ENCODE data around the gene CCDC9B. TPM values are rescaled to one million over a fixed set of nuclear protein-coding genes. Genes with fewer than 3 reads are reported as not detected.

Gene CCDC9B
- polyA plus RNA-seq, 2 of the 4 experiments (the other 2 are of a cell fraction): 1.9 to 23.4 TPM

GRCh38 chr15:40365016-40365415 lies 24.3 kb upstream of the CCDC9B start:
- POLR2A ChIA-PET: no interaction called here
- 0 out of 3 replicates have a peak, but pooled peaks cover 7% of the 10 kb centered on the region for H3K4me1 ChIP-seq
- H3K4me3 ChIP-seq: no peak overlapping the region
- H3K27ac ChIP-seq: no peak overlapping the region
- CTCF ChIA-PET: interaction anchor here (0.7 to 9.5 kb wide), 10 partner anchors 11 to 82 kb away, joined by 3 to 135 read pairs (median 4); partner anchors contain the start of genes ANKRD63, CCDC9B and INAFM2
- DNase-seq (ENCODE audit: low read depth in 1 of 2, low spot score in 1 of 2) (no peak), ATAC-seq (no peak), FAIRE-seq (no peak)
- no CpG with 5 or more reads among the region's 5 CpGs for WGBS (ENCODE audit: missing lambda C conversion rate)
- H3K9me3 ChIP-seq: no peaks in the 10 kb centered on the region
- TF ChIP-seq ZNF302 (CRISPR knock-in tag; IDR thresholded peaks at IDR 0.05): no peak
- no peak for TF ChIP-seq ZSCAN20 (CRISPR knock-in tag; IDR thresholded peaks at IDR 0.05)
- H3K4me2 ChIP-seq: no peak overlapping the region

DNA sequence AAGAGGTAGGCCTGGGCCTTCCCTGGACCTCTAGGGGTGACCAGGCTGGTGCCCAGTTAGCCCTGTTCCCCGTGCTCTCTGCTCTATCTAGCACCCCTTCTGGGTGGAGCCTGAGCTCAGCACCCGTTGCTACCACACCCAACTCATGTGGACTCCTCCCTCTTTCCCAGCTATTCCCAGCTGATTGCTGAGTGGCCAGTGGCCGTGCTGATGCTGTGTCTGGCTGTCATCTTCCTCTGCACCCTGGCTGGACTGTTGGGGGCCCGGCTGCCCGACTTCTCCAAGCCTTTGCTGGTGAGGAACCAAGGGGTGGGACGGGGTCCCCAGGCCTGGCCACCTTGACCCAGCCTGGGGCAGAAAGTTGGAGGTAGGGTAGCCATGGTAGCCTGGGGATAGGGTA lies 23.5 kb upstream of the CCDC9B start:
- POLR2A ChIA-PET: no interaction called here
- Histone ChIP-seq H3K4me1 (0 out of 3 replicates have a peak, but pooled peaks cover 7% of the 10 kb centered on the region), H3K9me3 (no peaks in the 10 kb centered on the region), H3K27ac (no peak overlapping the region), H3K4me2 (no peak overlapping the region), H3K4me3 (no peak overlapping the region)
- CTCF ChIA-PET: interaction anchor here (0.7 to 9.5 kb wide), 7 partner anchors 12 to 81 kb away, joined by 3 to 135 read pairs (median 4); partner anchors contain the start of genes ANKRD63 and CCDC9B
- TF ChIP-seq MAZ (IDR thresholded peaks at IDR 0.05; ENCODE audit: borderline replicate concordance, low read depth, low read length) (no peak), MYC (IDR thresholded peaks at IDR 0.05; ENCODE audit: borderline replicate concordance, low read length) (no peak), SREBF2 (IDR thresholded peaks at IDR 0.05) (no peak), RNF2 (IDR thresholded peaks at IDR 0.05; ENCODE audit: borderline replicate concordance, low read depth) (no peak), SMC3 (IDR thresholded peaks at IDR 0.05) (no peak), EP300 (IDR thresholded peaks at IDR 0.05) (no peak), TFCP2L1 (CRISPR knock-in tag; IDR thresholded peaks at IDR 0.05) (no peak), EHF (CRISPR knock-in tag; IDR thresholded peaks at IDR 0.05) (no peak)
- ATAC-seq (no peak), DNase-seq (ENCODE audit: low read depth in 1 of 2, low spot score in 1 of 2) (no peak), FAIRE-seq (no peak)
- 20% methylated on average over 1 of the region's 6 CpGs for WGBS (ENCODE audit: missing lambda C conversion rate)

DNA sequence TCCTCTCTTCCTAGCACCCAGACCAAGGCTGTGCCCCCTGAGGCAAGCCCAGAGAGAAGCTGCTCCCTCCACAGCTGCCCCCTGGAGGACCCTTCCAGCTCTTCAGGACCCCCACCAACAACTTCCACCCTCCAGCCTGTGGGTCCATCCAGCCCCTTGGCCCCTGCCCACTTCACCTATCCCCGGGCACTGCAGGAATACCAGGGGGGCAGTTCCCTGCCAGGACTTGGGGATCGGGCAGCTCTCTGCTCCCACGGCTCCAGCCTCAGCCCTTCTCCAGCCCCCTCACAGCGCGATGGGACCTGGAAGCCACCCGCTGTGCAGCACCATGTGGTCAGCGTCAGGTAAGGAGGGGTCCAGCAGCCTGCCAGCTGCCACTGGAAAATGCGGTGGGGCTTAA lies 22.9 kb upstream of the CCDC9B start:
- Histone ChIP-seq H3K27ac (no peak overlapping the region), H3K4me2 (no peak overlapping the region), H3K4me1 (0 out of 3 replicates have a peak, but pooled peaks cover 7% of the 10 kb centered on the region), H3K4me3 (no peak overlapping the region), H3K9me3 (no peaks in the 10 kb centered on the region)
- ATAC-seq (no peak), FAIRE-seq (no peak), DNase-seq (ENCODE audit: low read depth in 1 of 2, low spot score in 1 of 2) (no peak)
- CTCF ChIA-PET: interaction anchor here (0.7 to 9.5 kb wide), 3 partner anchors 21 to 58 kb away, joined by 3 to 135 read pairs (median 5); partner anchors contain the start of gene CCDC9B
- WGBS (ENCODE audit: missing lambda C conversion rate): 77% methylated on average over 8 of the region's 8 CpGs
- TF ChIP-seq KDM1A (IDR thresholded peaks at IDR 0.05; ENCODE audit: low read depth): no peak
- no peak for TF ChIP-seq HMGXB4 (CRISPR knock-in tag; IDR thresholded peaks at IDR 0.05; ENCODE audit: borderline replicate concordance)
- no peak for TF ChIP-seq JUN (IDR thresholded peaks at IDR 0.05)
- TF ChIP-seq PHF8 (IDR thresholded peaks at IDR 0.05; ENCODE audit: borderline replicate concordance, low read depth): no peak
- no peak for TF ChIP-seq EP300 (IDR thresholded peaks at IDR 0.05)
- TF ChIP-seq MAFK (IDR thresholded peaks at IDR 0.05; ENCODE audit: partially characterized antibody): no peak
- no peak for TF ChIP-seq POLR2AphosphoS2 (conservative IDR thresholded peaks at IDR 0.05; ENCODE audit: low read length)
- POLR2A ChIA-PET: no interaction called here

GRCh38 chr15:40361640-40362039 lies 20.9 kb upstream of the CCDC9B start:
- ATAC-seq (no peak), FAIRE-seq (no peak), DNase-seq (ENCODE audit: low read depth in 1 of 2, low spot score in 1 of 2) (no peak)
- Histone ChIP-seq H3K27ac (no peak overlapping the region), H3K9me3 (no peaks in the 10 kb centered on the region), H3K4me3 (no peak overlapping the region), H3K4me1 (no peaks in the 10 kb centered on the region), H3K4me2 (no peak overlapping the region)
- CTCF ChIA-PET: interaction anchor here (1.6 to 2.3 kb wide), 2 partner anchors 17 to 61 kb away, joined by 5 to 7 read pairs; no protein-coding TSS in a partner anchor
- 70% methylated on average over 1 of the region's 2 CpGs for WGBS (ENCODE audit: missing lambda C conversion rate)
- POLR2A ChIA-PET: no interaction called here
- TF ChIP-seq MAZ (IDR thresholded peaks at IDR 0.05; ENCODE audit: borderline replicate concordance, low read depth, low read length) (no peak), HOXA7 (CRISPR knock-in tag; IDR thresholded peaks at IDR 0.05) (no peak), EP300 (IDR thresholded peaks at IDR 0.05) (no peak), ZNF302 (CRISPR knock-in tag; IDR thresholded peaks at IDR 0.05) (no peak), JUN (IDR thresholded peaks at IDR 0.05) (no peak), PHF8 (IDR thresholded peaks at IDR 0.05; ENCODE audit: borderline replicate concordance, low read depth) (no peak), CHD4 (IDR thresholded peaks at IDR 0.05; ENCODE audit: borderline replicate concordance) (no peak), KDM1A (IDR thresholded peaks at IDR 0.05; ENCODE audit: low read depth) (no peak), ELK1 (IDR thresholded peaks at IDR 0.05; ENCODE audit: low read depth, low read length) (no peak), HES2 (IDR thresholded peaks at IDR 0.05) (no peak), ESRRA (IDR thresholded peaks at IDR 0.05; ENCODE audit: borderline replicate concordance, low read length) (no peak), BHLHE40 (IDR thresholded peaks at IDR 0.05; ENCODE audit: low read depth, low read length) (no peak)
- TF ChIP-seq, protein P1, sequence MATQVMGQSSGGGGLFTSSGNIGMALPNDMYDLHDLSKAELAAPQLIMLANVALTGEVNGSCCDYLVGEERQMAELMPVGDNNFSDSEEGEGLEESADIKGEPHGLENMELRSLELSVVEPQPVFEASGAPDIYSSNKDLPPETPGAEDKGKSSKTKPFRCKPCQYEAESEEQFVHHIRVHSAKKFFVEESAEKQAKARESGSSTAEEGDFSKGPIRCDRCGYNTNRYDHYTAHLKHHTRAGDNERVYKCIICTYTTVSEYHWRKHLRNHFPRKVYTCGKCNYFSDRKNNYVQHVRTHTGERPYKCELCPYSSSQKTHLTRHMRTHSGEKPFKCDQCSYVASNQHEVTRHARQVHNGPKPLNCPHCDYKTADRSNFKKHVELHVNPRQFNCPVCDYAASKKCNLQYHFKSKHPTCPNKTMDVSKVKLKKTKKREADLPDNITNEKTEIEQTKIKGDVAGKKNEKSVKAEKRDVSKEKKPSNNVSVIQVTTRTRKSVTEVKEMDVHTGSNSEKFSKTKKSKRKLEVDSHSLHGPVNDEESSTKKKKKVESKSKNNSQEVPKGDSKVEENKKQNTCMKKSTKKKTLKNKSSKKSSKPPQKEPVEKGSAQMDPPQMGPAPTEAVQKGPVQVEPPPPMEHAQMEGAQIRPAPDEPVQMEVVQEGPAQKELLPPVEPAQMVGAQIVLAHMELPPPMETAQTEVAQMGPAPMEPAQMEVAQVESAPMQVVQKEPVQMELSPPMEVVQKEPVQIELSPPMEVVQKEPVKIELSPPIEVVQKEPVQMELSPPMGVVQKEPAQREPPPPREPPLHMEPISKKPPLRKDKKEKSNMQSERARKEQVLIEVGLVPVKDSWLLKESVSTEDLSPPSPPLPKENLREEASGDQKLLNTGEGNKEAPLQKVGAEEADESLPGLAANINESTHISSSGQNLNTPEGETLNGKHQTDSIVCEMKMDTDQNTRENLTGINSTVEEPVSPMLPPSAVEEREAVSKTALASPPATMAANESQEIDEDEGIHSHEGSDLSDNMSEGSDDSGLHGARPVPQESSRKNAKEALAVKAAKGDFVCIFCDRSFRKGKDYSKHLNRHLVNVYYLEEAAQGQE (IDR thresholded peaks at IDR 0.05): no peak
